SK-N-SH treated with all-trans-retinoic acid at 6 μM for 48 hours (cell line): ENCODE data around the gene POLR2H.

Experiments used
- ATAC-seq: fragments of 200-7000 bp; cut with Tn5 transposase; 3 replicates; pipeline ENCODE4 v1.9.1; 2020; ENCODE audit warnings: mild to moderate bottlenecking, moderate library complexity
- ARNTL ChIP-seq: fragments of 450-650 bp; formaldehyde crosslinking; IDR thresholded peaks from 2 replicates; pipeline ENCODE4 v1.5.0; 2020; ENCODE audit warnings: low read depth, mild to moderate bottlenecking, moderate library complexity, borderline replicate concordance
- BACH2 ChIP-seq: fragments of 250-450 bp; sonication (Bioruptor Pico); IDR thresholded peaks from 2 replicates; pipeline ENCODE4 v1.9.0; 2021; ENCODE audit warnings: mild to moderate bottlenecking, borderline replicate concordance
- CSDC2 ChIP-seq: fragments of 250-450 bp; sonication (Bioruptor Pico); IDR thresholded peaks from 2 replicates; pipeline ENCODE4 v1.5.0; 2020; ENCODE audit warnings: mild to moderate bottlenecking, moderate library complexity
- ESRRG ChIP-seq: fragments of 250-450 bp; sonication (Bioruptor Pico); IDR thresholded peaks from 2 replicates; pipeline ENCODE4 v1.6.1; 2021; ENCODE audit warnings: mild to moderate bottlenecking
- GLIS3 ChIP-seq: fragments of 250-450 bp; sonication (Bioruptor Pico); IDR thresholded peaks from 2 replicates; pipeline ENCODE4 v1.5.0; 2020; ENCODE audit warnings: mild to moderate bottlenecking, moderate library complexity
- ISL1 ChIP-seq: fragments of 250-450 bp; sonication (Bioruptor Pico); IDR thresholded peaks from 2 replicates; pipeline ENCODE4 v2.1.2; 2022; ENCODE audit warnings: mild to moderate bottlenecking, moderate library complexity
- OSR1 ChIP-seq: fragments of 250-450 bp; sonication (Bioruptor Pico); IDR thresholded peaks from 2 replicates; pipeline ENCODE4 v1.8.0; 2022; ENCODE audit warnings: moderate library complexity, mild to moderate bottlenecking, inconsistent platforms
- SNAI2 ChIP-seq: fragments of 250-450 bp; sonication (Bioruptor Pico); IDR thresholded peaks from 2 replicates; pipeline ENCODE4 v1.5.0; 2020; ENCODE audit warnings: mild to moderate bottlenecking, moderate library complexity
- ZC3H10 ChIP-seq: fragments of 250-450 bp; sonication (Bioruptor Pico); IDR thresholded peaks from 2 replicates; pipeline ENCODE4 v1.5.1; 2021; ENCODE audit warnings: mild to moderate bottlenecking, moderate library complexity
- ZFP3 ChIP-seq: fragments of 250-450 bp; sonication (Bioruptor Pico); IDR thresholded peaks from 2 replicates; pipeline ENCODE4 v1.5.0; 2020; ENCODE audit warnings: mild to moderate bottlenecking, moderate library complexity
- ZNF565 ChIP-seq: fragments of 450-650 bp; formaldehyde crosslinking; conservative IDR thresholded peaks from 2 replicates; pipeline ENCODE4 v1.5.0; 2020; ENCODE audit warnings: low read depth, mild to moderate bottlenecking, moderate library complexity
- ZNF70 ChIP-seq: fragments of 450-650 bp; formaldehyde crosslinking; IDR thresholded peaks from 2 replicates; pipeline ENCODE4 v1.5.0; 2020; ENCODE audit warnings: mild to moderate bottlenecking, moderate library complexity
- ZNF8 ChIP-seq: fragments of 450-650 bp; formaldehyde crosslinking; IDR thresholded peaks from 2 replicates; pipeline ENCODE4 v1.5.0; 2020; ENCODE audit warnings: mild to moderate bottlenecking, moderate library complexity
- TF ChIP-seq, protein P1 (sequence below): fragments of 250-450 bp; sonication (Bioruptor Pico); IDR thresholded peaks from 2 replicates; pipeline ENCODE4 v1.5.0; 2020; ENCODE audit warnings: mild to moderate bottlenecking, moderate library complexity
- TF ChIP-seq, protein P2 (sequence below): fragments of 250-450 bp; sonication (Bioruptor Pico); IDR thresholded peaks from 2 replicates; pipeline ENCODE4 v1.5.1; 2020; ENCODE audit warnings: low read depth, mild to moderate bottlenecking, moderate library complexity
- TF ChIP-seq, protein P3 (sequence below): fragments of 250-450 bp; sonication (Bioruptor Pico); IDR thresholded peaks from 2 replicates; pipeline ENCODE4 v1.5.1; 2021; ENCODE audit warnings: mild to moderate bottlenecking, moderate library complexity
- TF ChIP-seq, protein P4 (sequence below): fragments of 250-450 bp; sonication (Bioruptor Pico); IDR thresholded peaks from 2 replicates; pipeline ENCODE4 v1.8.0; 2021; ENCODE audit warnings: low read depth, mild to moderate bottlenecking, moderate library complexity, borderline replicate concordance
- TF ChIP-seq, protein P5 (sequence below): fragments of 250-450 bp; sonication (Bioruptor Pico); IDR thresholded peaks from 2 replicates; pipeline ENCODE4 v1.8.0; 2020; ENCODE audit warnings: mild to moderate bottlenecking, moderate library complexity, borderline replicate concordance

The POLR2H gene

DNA sequence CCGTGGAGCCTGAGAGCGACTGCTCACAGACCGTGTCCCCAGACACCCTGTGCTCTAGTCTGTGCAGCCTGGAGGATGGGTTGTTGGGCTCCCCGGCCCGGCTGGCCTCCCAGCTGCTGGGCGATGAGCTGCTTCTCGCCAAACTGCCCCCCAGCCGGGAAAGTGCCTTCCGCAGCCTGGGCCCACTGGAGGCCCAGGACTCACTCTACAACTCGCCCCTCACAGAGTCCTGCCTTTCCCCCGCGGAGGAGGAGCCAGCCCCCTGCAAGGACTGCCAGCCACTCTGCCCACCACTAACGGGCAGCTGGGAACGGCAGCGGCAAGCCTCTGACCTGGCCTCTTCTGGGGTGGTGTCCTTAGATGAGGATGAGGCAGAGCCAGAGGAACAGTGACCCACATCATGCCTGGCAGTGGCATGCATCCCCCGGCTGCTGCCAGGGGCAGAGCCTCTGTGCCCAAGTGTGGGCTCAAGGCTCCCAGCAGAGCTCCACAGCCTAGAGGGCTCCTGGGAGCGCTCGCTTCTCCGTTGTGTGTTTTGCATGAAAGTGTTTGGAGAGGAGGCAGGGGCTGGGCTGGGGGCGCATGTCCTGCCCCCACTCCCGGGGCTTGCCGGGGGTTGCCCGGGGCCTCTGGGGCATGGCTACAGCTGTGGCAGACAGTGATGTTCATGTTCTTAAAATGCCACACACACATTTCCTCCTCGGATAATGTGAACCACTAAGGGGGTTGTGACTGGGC, 16.8 kb upstream of the POLR2H start:
- TF ChIP-seq GLIS3 (no peak), ZNF70 (CRISPR knock-in tag) (no peak), ARNTL (CRISPR knock-in tag) (no peak), ZNF8 (CRISPR knock-in tag) (no peak), SNAI2 (CRISPR knock-in tag) (no peak), ZC3H10 (CRISPR knock-in tag) (no peak), ISL1 (no peak), ESRRG (CRISPR knock-in tag) (no peak), ZFP3 (no peak), CSDC2 (no peak), OSR1 (CRISPR knock-in tag) (no peak)
- TF ChIP-seq, protein P1, sequence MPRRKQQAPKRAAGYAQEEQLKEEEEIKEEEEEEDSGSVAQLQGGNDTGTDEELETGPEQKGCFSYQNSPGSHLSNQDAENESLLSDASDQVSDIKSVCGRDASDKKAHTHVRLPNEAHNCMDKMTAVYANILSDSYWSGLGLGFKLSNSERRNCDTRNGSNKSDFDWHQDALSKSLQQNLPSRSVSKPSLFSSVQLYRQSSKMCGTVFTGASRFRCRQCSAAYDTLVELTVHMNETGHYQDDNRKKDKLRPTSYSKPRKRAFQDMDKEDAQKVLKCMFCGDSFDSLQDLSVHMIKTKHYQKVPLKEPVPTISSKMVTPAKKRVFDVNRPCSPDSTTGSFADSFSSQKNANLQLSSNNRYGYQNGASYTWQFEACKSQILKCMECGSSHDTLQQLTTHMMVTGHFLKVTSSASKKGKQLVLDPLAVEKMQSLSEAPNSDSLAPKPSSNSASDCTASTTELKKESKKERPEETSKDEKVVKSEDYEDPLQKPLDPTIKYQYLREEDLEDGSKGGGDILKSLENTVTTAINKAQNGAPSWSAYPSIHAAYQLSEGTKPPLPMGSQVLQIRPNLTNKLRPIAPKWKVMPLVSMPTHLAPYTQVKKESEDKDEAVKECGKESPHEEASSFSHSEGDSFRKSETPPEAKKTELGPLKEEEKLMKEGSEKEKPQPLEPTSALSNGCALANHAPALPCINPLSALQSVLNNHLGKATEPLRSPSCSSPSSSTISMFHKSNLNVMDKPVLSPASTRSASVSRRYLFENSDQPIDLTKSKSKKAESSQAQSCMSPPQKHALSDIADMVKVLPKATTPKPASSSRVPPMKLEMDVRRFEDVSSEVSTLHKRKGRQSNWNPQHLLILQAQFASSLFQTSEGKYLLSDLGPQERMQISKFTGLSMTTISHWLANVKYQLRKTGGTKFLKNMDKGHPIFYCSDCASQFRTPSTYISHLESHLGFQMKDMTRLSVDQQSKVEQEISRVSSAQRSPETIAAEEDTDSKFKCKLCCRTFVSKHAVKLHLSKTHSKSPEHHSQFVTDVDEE (CRISPR knock-in tag) = no peak
- TF ChIP-seq, protein P2, sequence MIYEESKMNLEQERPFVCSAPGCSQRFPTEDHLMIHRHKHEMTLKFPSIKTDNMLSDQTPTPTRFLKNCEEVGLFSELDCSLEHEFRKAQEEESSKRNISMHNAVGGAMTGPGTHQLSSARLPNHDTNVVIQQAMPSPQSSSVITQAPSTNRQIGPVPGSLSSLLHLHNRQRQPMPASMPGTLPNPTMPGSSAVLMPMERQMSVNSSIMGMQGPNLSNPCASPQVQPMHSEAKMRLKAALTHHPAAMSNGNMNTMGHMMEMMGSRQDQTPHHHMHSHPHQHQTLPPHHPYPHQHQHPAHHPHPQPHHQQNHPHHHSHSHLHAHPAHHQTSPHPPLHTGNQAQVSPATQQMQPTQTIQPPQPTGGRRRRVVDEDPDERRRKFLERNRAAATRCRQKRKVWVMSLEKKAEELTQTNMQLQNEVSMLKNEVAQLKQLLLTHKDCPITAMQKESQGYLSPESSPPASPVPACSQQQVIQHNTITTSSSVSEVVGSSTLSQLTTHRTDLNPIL (CRISPR knock-in tag) = no peak
- TF ChIP-seq, protein P3, sequence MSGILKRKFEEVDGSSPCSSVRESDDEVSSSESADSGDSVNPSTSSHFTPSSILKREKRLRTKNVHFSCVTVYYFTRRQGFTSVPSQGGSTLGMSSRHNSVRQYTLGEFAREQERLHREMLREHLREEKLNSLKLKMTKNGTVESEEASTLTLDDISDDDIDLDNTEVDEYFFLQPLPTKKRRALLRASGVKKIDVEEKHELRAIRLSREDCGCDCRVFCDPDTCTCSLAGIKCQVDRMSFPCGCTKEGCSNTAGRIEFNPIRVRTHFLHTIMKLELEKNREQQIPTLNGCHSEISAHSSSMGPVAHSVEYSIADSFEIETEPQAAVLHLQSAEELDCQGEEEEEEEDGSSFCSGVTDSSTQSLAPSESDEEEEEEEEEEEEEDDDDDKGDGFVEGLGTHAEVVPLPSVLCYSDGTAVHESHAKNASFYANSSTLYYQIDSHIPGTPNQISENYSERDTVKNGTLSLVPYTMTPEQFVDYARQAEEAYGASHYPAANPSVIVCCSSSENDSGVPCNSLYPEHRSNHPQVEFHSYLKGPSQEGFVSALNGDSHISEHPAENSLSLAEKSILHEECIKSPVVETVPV (CRISPR knock-in tag) = no peak
- TF ChIP-seq, protein P4, sequence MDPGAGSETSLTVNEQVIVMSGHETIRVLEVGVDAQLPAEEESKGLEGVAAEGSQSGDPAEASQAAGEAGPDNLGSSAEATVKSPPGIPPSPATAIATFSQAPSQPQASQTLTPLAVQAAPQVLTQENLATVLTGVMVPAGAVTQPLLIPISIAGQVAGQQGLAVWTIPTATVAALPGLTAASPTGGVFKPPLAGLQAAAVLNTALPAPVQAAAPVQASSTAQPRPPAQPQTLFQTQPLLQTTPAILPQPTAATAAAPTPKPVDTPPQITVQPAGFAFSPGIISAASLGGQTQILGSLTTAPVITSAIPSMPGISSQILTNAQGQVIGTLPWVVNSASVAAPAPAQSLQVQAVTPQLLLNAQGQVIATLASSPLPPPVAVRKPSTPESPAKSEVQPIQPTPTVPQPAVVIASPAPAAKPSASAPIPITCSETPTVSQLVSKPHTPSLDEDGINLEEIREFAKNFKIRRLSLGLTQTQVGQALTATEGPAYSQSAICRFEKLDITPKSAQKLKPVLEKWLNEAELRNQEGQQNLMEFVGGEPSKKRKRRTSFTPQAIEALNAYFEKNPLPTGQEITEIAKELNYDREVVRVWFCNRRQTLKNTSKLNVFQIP (CRISPR knock-in tag) = no peak
- TF ChIP-seq, protein P5, sequence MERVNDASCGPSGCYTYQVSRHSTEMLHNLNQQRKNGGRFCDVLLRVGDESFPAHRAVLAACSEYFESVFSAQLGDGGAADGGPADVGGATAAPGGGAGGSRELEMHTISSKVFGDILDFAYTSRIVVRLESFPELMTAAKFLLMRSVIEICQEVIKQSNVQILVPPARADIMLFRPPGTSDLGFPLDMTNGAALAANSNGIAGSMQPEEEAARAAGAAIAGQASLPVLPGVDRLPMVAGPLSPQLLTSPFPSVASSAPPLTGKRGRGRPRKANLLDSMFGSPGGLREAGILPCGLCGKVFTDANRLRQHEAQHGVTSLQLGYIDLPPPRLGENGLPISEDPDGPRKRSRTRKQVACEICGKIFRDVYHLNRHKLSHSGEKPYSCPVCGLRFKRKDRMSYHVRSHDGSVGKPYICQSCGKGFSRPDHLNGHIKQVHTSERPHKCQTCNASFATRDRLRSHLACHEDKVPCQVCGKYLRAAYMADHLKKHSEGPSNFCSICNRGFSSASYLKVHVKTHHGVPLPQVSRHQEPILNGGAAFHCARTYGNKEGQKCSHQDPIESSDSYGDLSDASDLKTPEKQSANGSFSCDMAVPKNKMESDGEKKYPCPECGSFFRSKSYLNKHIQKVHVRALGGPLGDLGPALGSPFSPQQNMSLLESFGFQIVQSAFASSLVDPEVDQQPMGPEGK (CRISPR knock-in tag) = no peak
- ATAC-seq = peak; percentile 4; the same call in 1 of the 3 replicates

DNA sequence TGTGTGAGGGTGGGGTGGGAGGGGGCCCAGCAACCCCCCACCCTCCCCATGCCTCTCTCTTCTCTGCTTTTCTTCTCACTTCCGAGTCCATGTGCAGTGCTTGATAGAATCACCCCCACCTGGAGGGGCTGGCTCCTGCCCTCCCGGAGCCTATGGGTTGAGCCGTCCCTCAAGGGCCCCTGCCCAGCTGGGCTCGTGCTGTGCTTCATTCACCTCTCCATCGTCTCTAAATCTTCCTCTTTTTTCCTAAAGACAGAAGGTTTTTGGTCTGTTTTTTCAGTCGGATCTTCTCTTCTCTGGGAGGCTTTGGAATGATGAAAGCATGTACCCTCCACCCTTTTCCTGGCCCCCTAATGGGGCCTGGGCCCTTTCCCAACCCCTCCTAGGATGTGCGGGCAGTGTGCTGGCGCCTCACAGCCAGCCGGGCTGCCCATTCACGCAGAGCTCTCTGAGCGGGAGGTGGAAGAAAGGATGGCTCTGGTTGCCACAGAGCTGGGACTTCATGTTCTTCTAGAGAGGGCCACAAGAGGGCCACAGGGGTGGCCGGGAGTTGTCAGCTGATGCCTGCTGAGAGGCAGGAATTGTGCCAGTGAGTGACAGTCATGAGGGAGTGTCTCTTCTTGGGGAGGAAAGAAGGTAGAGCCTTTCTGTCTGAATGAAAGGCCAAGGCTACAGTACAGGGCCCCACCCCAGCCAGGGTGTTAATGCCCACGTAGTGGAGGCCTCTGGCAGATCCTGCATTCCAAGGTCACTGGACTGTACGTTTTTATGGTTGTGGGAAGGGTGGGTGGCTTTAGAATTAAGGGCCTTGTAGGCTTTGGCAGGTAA, 16.0 kb upstream of the POLR2H start:
- TF ChIP-seq ZNF565 (CRISPR knock-in tag) = no peak
- TF ChIP-seq ZNF8 (CRISPR knock-in tag) = no peak
- no peak for TF ChIP-seq BACH2
- TF ChIP-seq, protein P3 (CRISPR knock-in tag) = no peak
- ATAC-seq = peak; percentile 80
